GM19397 (cell line): Measurements from ENCODE around the gene MYO18B.

ENCODE experiments used
- ATAC-seq: cut with Tn5 transposase; IDR thresholded peaks from one replicate; pipeline ENCODE4 v1.9.1; 2021; ENCODE audit warnings: mild to moderate bottlenecking, moderate library complexity; ENCODE audit not compliant: unreplicated experiment

The MYO18B gene

GRCh38 chr22:25817092-25817943 lies 75.3 kb downstream of the MYO18B start:
- no peak for ATAC-seq

GRCh38 chr22:25818541-25818940 lies 76.6 kb downstream of the MYO18B start:
- ATAC-seq: no peak

GRCh38 chr22:25822344-25822743 lies 80.4 kb downstream of the MYO18B start:
- no peak for ATAC-seq

GRCh38 chr22:25823276-25823675 lies 81.3 kb downstream of the MYO18B start:
- ATAC-seq: no peak

- ATAC-seq: no peak
Measured at GRCh38 chr22:25824828-25825423, 82.9 kb downstream of the MYO18B start.

- ATAC-seq: no peak
Measured at GRCh38 chr22:25827415-25827814, 85.4 kb downstream of the MYO18B start.

GRCh38 chr22:25828422-25828821 lies 86.4 kb downstream of the MYO18B start:
- no peak for ATAC-seq

GRCh38 chr22:25829237-25829636 lies 87.2 kb downstream of the MYO18B start:
- no peak for ATAC-seq

- ATAC-seq: no peak
Measured at GRCh38 chr22:25829808-25830777, 88.1 kb downstream of the MYO18B start.

- ATAC-seq: no peak
Measured at GRCh38 chr22:25833091-25833490, 91.1 kb downstream of the MYO18B start.

GRCh38 chr22:25833676-25834075 lies 91.7 kb downstream of the MYO18B start:
- ATAC-seq: no peak

GRCh38 chr22:25834490-25834889 lies 92.5 kb downstream of the MYO18B start:
- no peak for ATAC-seq

GRCh38 chr22:25835348-25835747 lies 93.4 kb downstream of the MYO18B start:
- ATAC-seq: no peak

- no peak for ATAC-seq
Measured at GRCh38 chr22:25837288-25837900, 95.4 kb downstream of the MYO18B start.

GRCh38 chr22:25838960-25839741 lies 97.2 kb downstream of the MYO18B start:
- no peak for ATAC-seq

GRCh38 chr22:25839755-25840154 lies 97.8 kb downstream of the MYO18B start:
- ATAC-seq: no peak

GRCh38 chr22:25840167-25840566 lies 98.2 kb downstream of the MYO18B start:
- ATAC-seq: no peak

- ATAC-seq: no peak
Measured at GRCh38 chr22:25840891-25841290, 98.9 kb downstream of the MYO18B start.

- no peak for ATAC-seq
Measured at GRCh38 chr22:25841775-25842174, 99.8 kb downstream of the MYO18B start.
